Tibial nerve (tissue), 4 donors: Measurements from ENCODE around the gene SMYD1. TPM values are rescaled to one million over a fixed set of nuclear protein-coding genes. Genes with fewer than 3 reads are reported as not detected.

Experiments used
- DNase-seq, 2 donors: peaks; one replicate each; pipeline ENCODE4 v3.0.0-alpha.2; 2019; ENCODE audit warnings: low spot score in 2 of 2
- H3K27ac ChIP-seq, 4 donors: fragments of 200-600 bp; sonication (generic) in 3 of 4; one replicate each; pipeline ENCODE4 v1.5.1; 2017 to 2019; ENCODE audit warnings: mild to moderate bottlenecking in 1 of 4
- H3K27me3 ChIP-seq, 2 donors: fragments of 200-600 bp; sonication (generic) in 1 of 2; one replicate each; pipeline versions ENCODE4 v1.5.1 to v1.6.0; 2017 to 2019
- H3K36me3 ChIP-seq, 3 donors: fragments of 200-600 bp; sonication (generic); one replicate each; pipeline ENCODE4 v1.5.1; 2018 to 2019
- H3K4me1 ChIP-seq, 4 donors: fragments of 200-600 bp; sonication (generic) in 3 of 4; one replicate each; pipeline ENCODE4 v1.5.1; 2017 to 2019
- H3K4me3 ChIP-seq, 4 donors: fragments of 200-600 bp; sonication (generic) in 3 of 4; one replicate each; pipeline ENCODE4 v1.5.1; 2017 to 2019; ENCODE audit warnings: mild to moderate bottlenecking in 1 of 4, moderate library complexity in 1 of 4
- H3K9me3 ChIP-seq, 4 donors: fragments of 200-600 bp; sonication (generic) in 3 of 4; one replicate each; pipeline ENCODE4 v1.5.1; 2017 to 2019
- CTCF ChIP-seq, 5 experiments: fragments of 200-600 bp in 3 of 5; fragments of 450-650 bp in 2 of 5; sonication (generic) in 3 of 5; IDR thresholded peaks; one replicate each; pipeline ENCODE4 v1.5.1; 2016 to 2019; ENCODE audit warnings: antibody characterized with exemption in 5 of 5, mild to moderate bottlenecking in 3 of 5, moderate library complexity in 2 of 5
- EP300 ChIP-seq, 2 donors: sonication (generic); formaldehyde crosslinking; IDR thresholded peaks; one replicate each; pipeline ENCODE4 v1.6.1; 2017; ENCODE audit warnings: antibody characterized with exemption in 2 of 2, mild to moderate bottlenecking in 1 of 2
- POLR2A ChIP-seq, 2 donors: fragments of 450-650 bp; IDR thresholded peaks; one replicate each; pipeline ENCODE4 v1.6.1; 2017; ENCODE audit warnings: antibody characterized with exemption in 2 of 2, mild to moderate bottlenecking in 2 of 2, moderate library complexity in 2 of 2
- WGBS, 2 donors: methylation state at CpG; one replicate each; pipeline ENCODE4 v1.1.5; 2018; 5-methylcytosine and 5-hydroxymethylcytosine counted together
- total RNA-seq, 4 donors: library from RNA; depleted of rRNA; stranded (reverse); fragments of >200 nt; gene quantifications; one replicate each; pipeline ENCODE4 v1.1.0, GENCODE V29; 2016

The SMYD1 gene
- total RNA-seq, 4 donors from 2014 or later, result 0.21 to 3.3 TPM; not detected in 2

GRCh38 chr2:88092773-88093172, 25.1 kb downstream of the SMYD1 start:
- TF ChIP-seq POLR2A (IDR thresholded peaks at IDR 0.05) (no peak), EP300 (IDR thresholded peaks at IDR 0.05) (no peak), CTCF (IDR thresholded peaks at IDR 0.05) (no peak)
- Histone ChIP-seq H3K4me1 (no peaks in the 10 kb centered on the region), H3K27me3 (no peaks in the 10 kb centered on the region), H3K27ac (no peak overlapping the region), H3K36me3 (no peaks in the 10 kb centered on the region), H3K4me3 (no peak overlapping the region), H3K9me3 (no peaks in the 10 kb centered on the region)
- no peak for DNase-seq

- no peaks in the 10 kb centered on the region for H3K4me1 ChIP-seq
- H3K27me3 ChIP-seq, result no peaks in the 10 kb centered on the region
- TF ChIP-seq CTCF (IDR thresholded peaks at IDR 0.05) (no peak), EP300 (IDR thresholded peaks at IDR 0.05) (no peak)
- H3K36me3 ChIP-seq, result no peaks in the 10 kb centered on the region
- no peaks in the 10 kb centered on the region for H3K9me3 ChIP-seq
- no peak overlapping the region for H3K27ac ChIP-seq
- WGBS, 2 donors, result 79 to 84% methylated on average over 3 of the region's 3 CpGs
- H3K4me3 ChIP-seq, result no peak overlapping the region
- DNase-seq, result no peak
Observed at GRCh38 chr2:88095022-88095421, 27.4 kb downstream of the SMYD1 start.

- no peaks in the 10 kb centered on the region for H3K27me3 ChIP-seq
- H3K9me3 ChIP-seq, result no peaks in the 10 kb centered on the region
- 86 to 93% methylated on average over 5 of the region's 5 CpGs for WGBS, 2 donors
- peaks cover 0 to 4% (median 0%) of the 10 kb centered on the region in 4 donors for H3K4me1 ChIP-seq
- DNase-seq, result no peak
- H3K27ac ChIP-seq, result no peak overlapping the region
- no peaks in the 10 kb centered on the region for H3K36me3 ChIP-seq
- TF ChIP-seq POLR2A (IDR thresholded peaks at IDR 0.05), result no peak
- TF ChIP-seq EP300 (IDR thresholded peaks at IDR 0.05), result no peak
- TF ChIP-seq CTCF (IDR thresholded peaks at IDR 0.05), result no peak
- no peak overlapping the region for H3K4me3 ChIP-seq
Observed at GRCh38 chr2:88096708-88097107, 29.1 kb downstream of the SMYD1 start.

- H3K36me3 ChIP-seq, result no peaks in the 10 kb centered on the region
- no peak overlapping the region for H3K27ac ChIP-seq
- H3K27me3 ChIP-seq, result no peaks in the 10 kb centered on the region
- no peak for DNase-seq
- H3K9me3 ChIP-seq, result no peaks in the 10 kb centered on the region
- TF ChIP-seq EP300 (IDR thresholded peaks at IDR 0.05), result no peak
- TF ChIP-seq POLR2A (IDR thresholded peaks at IDR 0.05), result no peak
- no peak for TF ChIP-seq CTCF (IDR thresholded peaks at IDR 0.05)
- peaks cover 0 to 4% (median 0%) of the 10 kb centered on the region in 4 donors for H3K4me1 ChIP-seq
- H3K4me3 ChIP-seq, result no peak overlapping the region
- 60 to 76% methylated on average over 3 of the region's 3 CpGs for WGBS, 2 donors
Observed at GRCh38 chr2:88097192-88097591, 29.6 kb downstream of the SMYD1 start.

GRCh38 chr2:88097891-88098557, 30.4 kb downstream of the SMYD1 start:
- no peaks in the 10 kb centered on the region for H3K9me3 ChIP-seq
- 88 to 93% methylated on average over 4 of the region's 4 CpGs for WGBS, 2 donors

More at GRCh38 chr2:88097891-88098557, 30.4 kb downstream of the SMYD1 start:
- Histone ChIP-seq H3K4me1 (peaks cover 0 to 4% (median 0%) of the 10 kb centered on the region in 4 donors), H3K36me3 (no peaks in the 10 kb centered on the region), H3K4me3 (no peak overlapping the region), H3K27ac (no peak overlapping the region), H3K27me3 (no peaks in the 10 kb centered on the region)
- DNase-seq, result no peak
- TF ChIP-seq EP300 (IDR thresholded peaks at IDR 0.05) (no peak), CTCF (IDR thresholded peaks at IDR 0.05) (no peak), POLR2A (IDR thresholded peaks at IDR 0.05) (no peak)
